HEK293T (cell line): ENCODE measurements around the gene WDR11.

ENCODE experiments used
- CTCF ChIA-PET: fragments of 350-600 bp; formaldehyde crosslinking; extraction: SDS; loops from one replicate; lab custom pipeline; 2021; ENCODE audit warnings: antibody characterized with exemption, inconsistent platforms; lab: Yijun Ruan, JAX
- POLR2A ChIA-PET: fragments of 350-600 bp; formaldehyde crosslinking; extraction: SDS; loops from one replicate; lab custom pipeline; 2020; ENCODE audit warnings: antibody characterized with exemption, inconsistent platforms; lab: Yijun Ruan, JAX
- DNase-seq: peaks from one replicate; pipeline ENCODE4 v3.0.0; 2012; ENCODE audit warnings: mixed read lengths; ENCODE audit errors: extremely low spot score
- ARNT ChIP-seq: fragments of 450-650 bp; IDR thresholded peaks from 2 replicates; pipeline ENCODE4 v1.6.1; 2017; ENCODE audit warnings: mild to moderate bottlenecking
- BHLHE40 ChIP-seq: fragments of 450-650 bp; IDR thresholded peaks from 2 replicates; pipeline ENCODE4 v1.6.1; 2016; ENCODE audit warnings: mild to moderate bottlenecking, moderate library complexity, borderline replicate concordance
- CTBP1 ChIP-seq: fragments of 450-650 bp; IDR thresholded peaks from 2 replicates; pipeline ENCODE4 v1.6.1; 2016; ENCODE audit warnings: borderline replicate concordance
- ELF4 ChIP-seq: fragments of 450-650 bp; IDR thresholded peaks from 2 replicates; pipeline ENCODE4 v1.6.1; 2017; ENCODE audit warnings: antibody characterized with exemption
- FOXA1 ChIP-seq: fragments of 450-650 bp; IDR thresholded peaks from 2 replicates; pipeline ENCODE4 v1.6.1; 2016; ENCODE audit warnings: mild to moderate bottlenecking
- FOXK2 ChIP-seq: fragments of 450-650 bp; IDR thresholded peaks from 2 replicates; pipeline ENCODE4 v1.6.1; 2016; ENCODE audit warnings: mild to moderate bottlenecking
- FOXM1 ChIP-seq: fragments of 450-650 bp; IDR thresholded peaks from 2 replicates; pipeline ENCODE4 v1.6.1; 2017; ENCODE audit warnings: mild to moderate bottlenecking, borderline replicate concordance
- HDGF ChIP-seq: fragments of 450-650 bp; IDR thresholded peaks from 2 replicates; pipeline ENCODE4 v1.6.1; 2017; ENCODE audit warnings: antibody characterized with exemption, borderline replicate concordance
- L3MBTL2 ChIP-seq: fragments of 450-650 bp; conservative IDR thresholded peaks from 2 replicates; pipeline ENCODE4 v1.6.1; 2016; ENCODE audit warnings: mild to moderate bottlenecking
- LEF1 ChIP-seq: fragments of 450-650 bp; IDR thresholded peaks from 2 replicates; pipeline ENCODE4 v1.6.1; 2017; ENCODE audit warnings: mild to moderate bottlenecking, borderline replicate concordance
- NFRKB ChIP-seq: fragments of 450-650 bp; IDR thresholded peaks from 2 replicates; pipeline ENCODE4 v1.6.1; 2016; ENCODE audit warnings: mild to moderate bottlenecking, moderate library complexity
- SP1 ChIP-seq: fragments of 450-650 bp; IDR thresholded peaks from 2 replicates; pipeline ENCODE4 v1.6.1; 2017
- SUZ12 ChIP-seq: fragments of 450-650 bp; IDR thresholded peaks from 2 replicates; pipeline ENCODE4 v1.6.1; 2016; ENCODE audit warnings: mild to moderate bottlenecking
- TARDBP ChIP-seq: fragments of 450-650 bp; IDR thresholded peaks from 2 replicates; pipeline ENCODE4 v1.6.1; 2016
- ZNF384 ChIP-seq: fragments of 450-650 bp; IDR thresholded peaks from 2 replicates; pipeline ENCODE4 v1.6.1; 2016
- TF ChIP-seq, protein P1 (sequence below): fragments of 450-650 bp; IDR thresholded peaks from 2 replicates; pipeline ENCODE4 v1.6.1; 2016

WDR11 gene

DNA sequence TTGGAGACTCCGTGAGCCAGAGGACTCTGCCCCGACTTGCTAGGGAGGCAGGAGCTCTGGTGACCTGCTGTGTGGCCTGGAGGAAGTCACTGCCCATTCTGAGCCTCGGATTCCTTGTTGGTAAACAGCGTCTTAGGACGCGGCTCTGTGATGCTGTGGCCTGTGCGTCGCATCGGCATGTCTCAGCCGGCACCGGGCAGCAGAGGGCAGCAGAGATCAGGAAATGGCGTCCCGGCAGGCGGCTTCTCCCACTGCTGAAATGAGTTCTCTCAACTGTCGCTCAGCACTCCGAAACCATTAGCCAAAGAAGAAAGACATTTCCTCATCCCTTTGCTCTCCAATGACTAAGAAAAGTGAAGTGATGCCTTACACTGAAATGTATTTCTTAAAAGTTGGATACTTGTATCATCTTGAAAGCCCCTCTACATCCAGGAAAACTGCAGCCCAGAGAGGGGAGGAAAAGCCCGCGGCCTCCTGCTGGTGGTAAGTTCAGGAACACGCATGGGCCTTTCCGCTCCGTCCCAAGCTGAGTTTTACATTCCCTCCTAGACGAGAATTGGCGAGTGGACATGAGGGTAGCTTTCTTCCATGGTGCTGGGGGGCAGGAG, 91.7 kb downstream of the WDR11 start:
- CTCF ChIA-PET = interaction anchor here (1.0 kb wide), 1 partner anchor 17 kb away, joined by 4 read pairs; no protein-coding TSS in a partner anchor
- DNase-seq = peak; percentile 89
- POLR2A ChIA-PET = no interaction called here
- TF ChIP-seq ARNT = no peak
- TF ChIP-seq, protein P1, sequence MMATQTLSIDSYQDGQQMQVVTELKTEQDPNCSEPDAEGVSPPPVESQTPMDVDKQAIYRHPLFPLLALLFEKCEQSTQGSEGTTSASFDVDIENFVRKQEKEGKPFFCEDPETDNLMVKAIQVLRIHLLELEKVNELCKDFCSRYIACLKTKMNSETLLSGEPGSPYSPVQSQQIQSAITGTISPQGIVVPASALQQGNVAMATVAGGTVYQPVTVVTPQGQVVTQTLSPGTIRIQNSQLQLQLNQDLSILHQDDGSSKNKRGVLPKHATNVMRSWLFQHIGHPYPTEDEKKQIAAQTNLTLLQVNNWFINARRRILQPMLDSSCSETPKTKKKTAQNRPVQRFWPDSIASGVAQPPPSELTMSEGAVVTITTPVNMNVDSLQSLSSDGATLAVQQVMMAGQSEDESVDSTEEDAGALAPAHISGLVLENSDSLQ = peak; percentile 79
- TF ChIP-seq SUZ12 = no peak

DNA sequence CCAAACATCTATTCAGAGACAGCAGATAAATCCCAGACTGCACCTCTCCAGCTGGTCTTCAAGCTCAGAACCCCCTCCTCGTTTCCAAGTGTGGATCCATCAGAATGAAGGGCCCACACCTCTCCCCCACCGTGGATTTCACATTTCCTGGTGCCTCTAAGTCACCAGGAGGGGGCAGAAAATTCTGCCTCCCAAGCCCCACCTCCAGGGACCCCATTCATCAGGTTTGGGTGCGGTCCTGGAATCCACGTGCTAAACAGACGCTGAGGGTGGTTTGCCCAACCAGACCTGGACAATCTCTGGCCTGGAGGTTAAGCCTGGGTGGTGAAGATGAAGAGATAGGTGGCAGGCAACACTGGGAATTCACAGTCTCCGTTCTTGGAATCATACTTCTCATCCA, 92.4 kb downstream of the WDR11 start:
- DNase-seq = no peak
- no peak for TF ChIP-seq L3MBTL2
- TF ChIP-seq CTBP1 = no peak
- ChIA-PET CTCF (interaction anchor here (1.0 kb wide), 1 partner anchor 18 kb away, joined by 4 read pairs; no protein-coding TSS in a partner anchor), POLR2A (no interaction called here)

DNA sequence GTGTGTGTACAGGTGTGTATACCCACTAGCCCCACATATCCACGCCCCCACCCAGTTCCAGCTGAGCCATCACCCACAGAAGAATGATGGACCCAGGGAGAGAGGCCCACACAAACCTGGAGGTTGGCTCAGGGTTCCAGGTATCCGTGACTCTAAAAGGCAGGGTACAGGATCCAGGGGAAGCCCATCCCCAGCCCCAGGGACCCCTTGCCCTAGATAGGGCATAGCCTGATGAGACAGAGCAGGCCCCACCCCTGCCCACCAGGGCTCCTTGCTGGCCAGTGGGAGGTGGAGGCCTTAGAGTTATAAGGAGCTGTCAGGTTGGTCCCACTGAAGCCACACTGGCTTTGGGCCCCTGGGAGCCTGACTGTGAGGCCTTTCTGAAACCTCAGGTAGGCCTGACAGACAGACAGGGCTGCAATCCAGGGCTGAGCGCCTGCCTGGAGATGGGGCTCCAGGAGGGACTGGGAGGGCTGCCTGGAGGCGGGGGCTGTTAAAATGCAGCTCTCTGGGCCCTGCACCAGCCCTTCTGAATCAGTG, 93.5 kb downstream of the WDR11 start:
- TF ChIP-seq L3MBTL2 = no peak
- TF ChIP-seq BHLHE40 = no peak
- TF ChIP-seq CTBP1 = no peak
- TF ChIP-seq FOXK2 = no peak
- TF ChIP-seq, protein P1 = no peak
- DNase-seq = no peak
- ChIA-PET POLR2A (interaction anchor here (1.2 kb wide), 1 partner anchor 34 kb away, joined by 3 read pairs; no protein-coding TSS in a partner anchor), CTCF (no interaction called here)

DNA sequence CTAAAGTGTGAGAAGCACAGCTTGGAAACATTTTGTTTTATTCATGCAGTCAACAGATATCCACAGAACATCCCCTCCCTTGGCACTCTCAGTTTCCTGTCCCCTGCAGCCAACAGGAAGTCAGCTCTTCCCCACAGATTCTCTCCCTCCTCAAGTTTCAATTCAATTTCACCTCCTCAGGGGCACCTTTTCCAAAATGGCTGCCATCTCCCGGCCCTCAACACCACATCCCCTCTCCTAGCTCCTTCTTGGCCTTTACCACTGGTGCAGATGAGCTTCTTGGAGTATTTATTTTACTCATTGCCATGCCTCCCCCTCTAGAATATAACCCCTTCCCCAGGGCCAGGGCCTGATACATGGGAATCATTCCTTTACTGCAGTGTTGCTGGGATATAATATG, 94.0 kb downstream of the WDR11 start:
- ChIA-PET POLR2A (interaction anchor here (1.2 kb wide), 1 partner anchor 34 kb away, joined by 3 read pairs; no protein-coding TSS in a partner anchor), CTCF (no interaction called here)
- TF ChIP-seq SUZ12 (no peak), CTBP1 (no peak), ELF4 (no peak), ARNT (no peak), FOXM1 (no peak), TARDBP (no peak), NFRKB (no peak), ZNF384 (no peak), SP1 (no peak)
- TF ChIP-seq, protein P1 = no peak
- no peak for DNase-seq

DNA sequence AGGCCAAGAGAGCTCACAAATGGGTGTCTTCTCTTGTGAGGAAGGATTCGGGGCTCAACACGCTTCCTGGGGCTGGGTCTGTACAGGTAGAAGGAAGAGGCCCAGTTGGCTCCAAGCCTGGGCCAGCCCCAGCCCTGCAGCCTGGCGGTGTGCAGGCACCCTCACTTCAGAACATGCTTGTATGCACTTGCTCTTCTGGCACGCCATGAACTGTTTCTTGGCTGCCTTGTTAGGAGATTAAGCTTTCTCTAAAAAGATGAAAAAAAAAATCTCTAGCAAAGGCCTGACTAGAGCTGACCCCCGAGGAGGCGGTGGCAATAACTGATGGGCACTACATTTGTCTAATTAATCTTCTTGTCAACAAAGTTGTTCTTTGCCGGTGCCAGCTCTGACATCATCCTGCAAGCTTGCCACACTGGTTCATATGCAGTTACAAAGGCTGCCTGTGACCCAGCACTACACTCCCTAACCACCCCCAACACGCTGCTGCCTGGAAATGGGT, 94.7 kb downstream of the WDR11 start:
- no peak for DNase-seq
- TF ChIP-seq FOXM1 (no peak), LEF1 (no peak), NFRKB (no peak), FOXA1 (no peak), ZNF384 (no peak), HDGF (no peak), ELF4 (no peak), TARDBP (no peak), BHLHE40 (no peak), FOXK2 (no peak), ARNT (no peak), SUZ12 (no peak), L3MBTL2 (no peak), CTBP1 (no peak)
- TF ChIP-seq, protein P1 = no peak
- POLR2A ChIA-PET = interaction anchor here (1.2 kb wide), 1 partner anchor 33 kb away, joined by 3 read pairs; no protein-coding TSS in a partner anchor
- CTCF ChIA-PET = interaction anchor here (0.6 to 1.6 kb wide), 2 partner anchors 124 to 778 kb away, joined by 3 to 7 read pairs; no protein-coding TSS in a partner anchor

DNA sequence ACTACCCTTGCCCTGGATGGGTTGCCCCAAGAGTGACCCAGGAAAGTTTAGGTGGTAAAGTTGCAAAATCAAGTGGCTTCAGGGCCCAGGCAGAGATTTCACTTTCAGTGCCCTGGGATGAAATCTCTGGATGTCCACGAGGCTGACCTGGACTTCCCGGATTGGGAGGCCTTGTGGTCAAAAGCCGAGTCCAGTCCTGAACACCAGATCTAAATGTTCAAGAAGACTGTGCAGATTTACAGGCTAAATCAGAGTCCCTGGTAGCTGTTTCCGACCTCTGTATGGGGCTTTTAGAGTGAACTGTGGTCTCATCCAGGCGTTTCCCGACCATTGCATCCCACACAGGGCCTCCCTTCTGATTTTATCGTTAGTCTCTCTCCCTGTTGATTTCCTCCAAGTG, 95.3 kb downstream of the WDR11 start:
- ChIA-PET POLR2A (no interaction called here), CTCF (interaction anchor here (0.6 to 1.6 kb wide), 2 partner anchors 123 to 778 kb away, joined by 3 to 7 read pairs; no protein-coding TSS in a partner anchor)
- no peak for DNase-seq
- TF ChIP-seq SP1 (no peak), ZNF384 (no peak), BHLHE40 (no peak), ELF4 (no peak), NFRKB (no peak), FOXA1 (no peak), HDGF (no peak), FOXM1 (no peak), L3MBTL2 (no peak), CTBP1 (no peak), ARNT (no peak)
